ENCODE measurements around the gene CDC14A.

CDC14A gene

GRCh38 chr1:100455478-100456072 lies 103.3 kb downstream of the CDC14A start:
- DNase-seq, result no peak

GRCh38 chr1:100456880-100457279 lies 104.6 kb downstream of the CDC14A start:
- no peak for DNase-seq

DNA sequence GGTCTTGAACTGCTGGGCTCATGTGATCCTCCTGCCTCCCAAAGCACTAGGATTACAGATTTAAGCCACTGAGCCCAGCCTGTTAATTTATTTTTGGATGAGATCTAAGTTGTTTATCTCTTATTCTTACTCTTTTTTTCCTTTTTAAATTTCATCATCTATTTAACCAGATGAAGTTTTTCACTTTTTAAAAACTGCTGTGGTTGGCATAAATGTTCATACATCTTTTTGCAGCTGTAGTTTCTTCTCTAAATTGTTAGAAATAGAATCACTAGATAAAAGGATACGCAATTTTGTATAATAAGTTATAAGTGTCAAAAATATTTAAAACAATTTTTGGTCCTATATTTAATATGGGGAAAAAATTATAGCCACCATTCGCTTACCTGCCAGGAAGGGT lies 105.4 kb downstream of the CDC14A start:
- DNase-seq, result no peak

DNA sequence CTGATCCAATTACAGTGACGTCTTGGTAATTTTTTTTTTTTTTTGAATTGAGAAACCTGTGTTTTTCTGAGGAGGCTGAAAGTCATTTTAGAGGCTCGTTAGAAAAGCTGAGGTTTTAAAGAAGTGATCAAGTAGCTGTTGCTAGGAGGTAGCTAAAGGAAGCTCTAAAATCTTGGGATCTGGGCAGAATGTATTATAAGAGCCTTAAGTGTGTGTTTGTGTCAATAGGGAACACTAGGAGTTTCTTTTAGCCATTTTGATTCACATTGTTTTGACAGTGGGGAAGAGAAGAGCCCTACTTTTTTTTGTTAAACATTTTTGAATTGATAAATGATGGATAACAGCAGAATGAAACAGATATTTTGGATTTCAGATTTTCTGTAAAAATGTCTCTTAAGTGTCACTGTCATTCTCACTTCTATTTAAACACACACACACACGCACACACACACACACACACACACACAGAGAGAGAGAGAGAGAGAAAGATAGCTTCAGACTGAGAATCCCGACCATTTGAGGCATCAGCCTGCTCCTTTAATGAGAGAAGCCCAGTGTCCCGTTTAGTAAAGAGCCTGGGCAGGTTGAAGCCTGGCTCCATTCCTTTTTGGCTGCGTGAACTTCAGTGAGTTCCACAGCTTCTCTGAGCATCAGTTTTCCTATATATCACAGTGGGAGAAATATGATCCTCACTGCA lies 106.5 kb downstream of the CDC14A start:
- no peak for DNase-seq

DNA sequence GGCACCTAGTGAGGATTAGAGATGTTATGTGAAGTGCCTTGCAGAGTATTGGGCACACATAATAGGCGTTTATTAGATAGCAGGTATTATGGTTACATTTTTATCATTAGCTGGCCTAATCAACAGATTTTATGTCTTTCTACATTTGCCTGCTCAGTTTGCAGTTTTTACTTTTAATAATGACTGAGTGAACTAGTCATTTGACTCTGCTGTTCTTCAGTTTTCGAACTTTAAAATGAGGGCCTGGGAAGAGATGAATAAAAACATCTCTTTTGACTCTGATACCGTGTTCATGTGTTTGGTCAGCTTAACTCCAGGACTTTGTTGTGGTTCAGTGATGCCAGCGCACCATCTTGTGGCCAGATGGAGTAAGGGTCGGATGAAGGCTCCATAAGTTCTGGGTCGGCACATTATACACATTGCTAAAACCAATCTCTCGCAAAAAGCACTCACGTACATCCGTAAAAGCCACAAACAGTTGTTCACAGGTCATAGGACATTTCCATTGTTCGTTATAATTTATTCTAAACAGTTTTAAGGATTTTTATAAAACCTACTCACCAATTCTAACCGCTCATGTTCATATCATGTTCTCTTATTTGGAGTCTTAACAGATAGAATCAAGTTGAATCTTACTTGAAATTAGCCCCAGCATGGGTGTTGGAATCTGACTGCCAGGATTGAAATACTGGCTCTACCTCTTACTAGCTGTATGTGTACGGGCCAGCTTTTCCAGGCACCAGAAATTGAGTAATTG lies 107.2 kb downstream of the CDC14A start:
- DNase-seq, result peak; percentile 79

DNA sequence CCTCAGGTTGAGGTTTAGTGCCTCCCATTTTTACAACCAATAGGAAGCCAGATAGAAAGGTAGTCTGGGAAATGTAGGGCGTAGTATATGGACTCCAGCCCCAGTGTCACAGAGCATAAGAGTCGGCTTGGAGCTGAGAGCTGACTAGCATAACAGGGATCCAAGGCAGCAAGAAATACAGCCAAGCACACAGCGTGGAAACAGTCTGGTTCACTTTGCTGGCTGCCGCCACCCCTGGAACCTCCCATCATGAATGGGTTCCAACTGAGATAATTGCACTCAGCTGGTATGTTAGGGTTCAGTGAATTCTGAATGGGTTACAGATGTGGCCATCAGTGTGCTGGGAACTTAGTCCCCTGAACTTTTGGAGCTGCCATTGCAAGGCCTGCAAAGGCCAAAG lies 108.9 kb downstream of the CDC14A start:
- no peak for DNase-seq

DNA sequence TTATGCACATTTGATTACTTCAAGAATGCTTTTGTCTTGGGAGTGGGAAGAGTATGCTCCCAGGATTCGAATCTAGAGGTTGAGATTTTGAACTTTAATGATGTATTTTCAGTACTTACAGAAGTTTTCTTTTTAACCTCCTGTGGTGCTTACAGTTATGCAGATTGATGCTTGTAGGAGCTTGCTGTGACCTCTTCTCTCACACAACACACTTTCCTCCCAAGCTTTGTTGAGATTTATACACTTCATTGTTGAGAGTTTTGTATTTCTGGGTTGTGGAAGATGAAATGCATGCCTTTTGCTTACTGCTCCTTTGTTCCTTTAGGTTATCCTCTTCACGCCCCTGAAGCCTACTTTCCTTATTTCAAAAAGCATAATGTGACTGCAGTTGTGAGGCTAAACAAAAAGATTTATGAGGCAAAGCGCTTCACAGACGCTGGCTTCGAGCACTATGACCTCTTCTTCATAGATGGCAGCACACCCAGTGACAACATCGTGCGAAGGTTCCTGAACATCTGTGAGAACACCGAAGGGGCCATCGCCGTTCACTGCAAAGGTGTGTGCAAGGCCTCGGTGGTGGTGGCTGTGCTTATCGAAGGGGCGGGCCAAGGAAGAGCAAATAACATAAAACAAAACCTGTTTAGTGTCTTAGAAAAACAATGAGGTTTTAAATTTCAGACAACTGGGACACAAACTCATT lies 110.2 kb downstream of the CDC14A start:
- DNase-seq, result no peak

GRCh38 chr1:100463791-100464424 lies 111.6 kb downstream of the CDC14A start:
- DNase-seq, result peak; percentile 70

DNA sequence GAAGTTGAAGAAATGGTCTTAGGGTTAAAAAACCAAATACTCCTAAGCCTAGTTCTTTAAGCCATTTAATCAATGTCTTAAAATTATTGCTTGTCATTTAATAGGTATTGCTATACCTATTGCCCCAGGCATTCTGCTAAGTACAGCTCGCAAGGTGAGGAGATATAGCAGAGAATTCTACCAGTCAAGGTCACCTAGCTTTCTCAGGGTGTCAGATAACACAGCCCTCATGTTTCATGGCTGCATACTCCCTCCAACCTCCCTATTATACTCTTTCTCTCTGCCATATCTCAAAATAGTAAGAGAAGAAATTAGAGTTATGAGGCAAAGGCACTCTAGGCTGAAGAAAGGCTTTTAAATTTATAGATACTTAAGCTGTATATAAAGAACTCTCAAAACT lies 117.3 kb downstream of the CDC14A start:
- no peak for DNase-seq

GRCh38 chr1:100474834-100475233 lies 122.5 kb downstream of the CDC14A start:
- DNase-seq, result no peak

DNA sequence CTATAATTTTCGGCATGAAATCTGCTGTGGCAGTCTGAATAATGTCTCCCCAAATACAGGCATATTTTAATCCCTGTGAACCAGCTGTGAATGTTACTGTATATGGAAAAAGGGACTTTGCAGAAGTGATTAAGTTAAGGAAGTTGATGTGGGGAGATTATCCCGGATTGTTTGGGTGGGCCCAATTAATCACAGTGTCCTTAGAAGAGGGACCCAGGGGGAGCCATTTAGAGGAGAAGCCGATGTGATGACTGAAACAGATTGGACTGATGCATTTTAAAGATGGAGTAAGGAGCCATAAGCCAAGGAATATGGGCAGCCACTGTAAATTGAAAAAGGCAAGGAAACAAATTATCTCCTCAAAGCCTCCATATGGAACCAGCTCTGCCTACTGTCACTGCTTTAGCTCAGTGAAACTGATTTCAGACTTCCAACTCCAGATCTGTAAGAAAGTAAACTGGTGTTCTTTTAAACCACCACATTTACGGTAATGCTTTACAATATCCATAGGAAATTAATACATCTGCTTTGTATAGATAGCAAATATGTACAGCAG lies 124.5 kb downstream of the CDC14A start:
- no peak for DNase-seq

- DNase-seq, result no peak
Observed at GRCh38 chr1:100478816-100479215, 126.5 kb downstream of the CDC14A start.

DNA sequence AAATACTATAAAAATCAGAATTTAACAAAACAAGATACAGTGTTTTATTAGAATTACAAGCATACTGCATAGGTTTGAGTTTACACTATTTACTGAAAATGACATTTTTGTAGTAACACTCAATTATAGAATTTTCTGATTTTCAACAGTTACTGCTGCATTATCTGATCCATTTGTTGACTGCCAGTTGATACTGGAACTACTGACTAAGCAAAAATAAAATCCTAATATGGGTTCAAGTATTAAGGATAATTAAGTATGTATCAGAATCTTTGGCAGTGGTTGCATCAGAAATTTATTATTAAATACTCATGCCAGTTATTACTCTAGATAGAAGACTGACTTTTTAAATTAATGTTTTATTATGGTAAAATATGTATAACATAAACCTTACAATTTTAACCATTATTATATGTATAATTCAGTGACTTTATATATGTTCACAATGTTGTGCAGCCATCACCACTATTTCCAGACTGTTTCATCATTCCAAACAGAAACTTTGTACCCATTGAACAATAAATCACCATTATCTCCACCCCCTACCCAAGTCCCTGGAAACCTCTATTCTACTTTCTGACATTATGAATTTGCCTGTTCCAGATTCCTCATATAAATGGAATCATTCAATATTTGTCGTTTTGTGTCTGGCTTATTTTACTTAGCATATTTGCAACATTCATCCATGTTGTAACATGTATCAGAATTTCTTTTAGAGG lies 127.5 kb downstream of the CDC14A start:
- no peak for DNase-seq

GRCh38 chr1:100481303-100481702 lies 129.0 kb downstream of the CDC14A start:
- DNase-seq, result no peak

- DNase-seq, result no peak
Observed at GRCh38 chr1:100482167-100482566, 129.9 kb downstream of the CDC14A start.

DNA sequence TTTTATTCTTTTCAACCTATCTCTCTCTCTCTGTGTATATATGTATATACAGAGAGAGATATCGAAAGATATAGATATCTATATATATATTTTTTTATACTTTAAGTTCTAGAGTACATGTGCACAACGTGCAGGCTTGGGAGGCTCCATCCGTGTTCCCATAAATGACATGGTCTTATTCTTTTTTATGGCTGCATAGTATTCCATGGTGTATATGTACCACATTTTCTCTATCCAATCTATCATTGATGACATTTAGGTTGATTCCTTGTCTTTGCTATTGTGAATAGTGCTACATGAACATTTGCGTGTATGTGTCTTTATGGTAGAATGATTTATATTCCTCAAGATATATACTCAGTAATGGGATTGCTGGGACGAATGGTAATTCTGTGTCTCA lies 130.4 kb downstream of the CDC14A start:
- DNase-seq, result no peak

DNA sequence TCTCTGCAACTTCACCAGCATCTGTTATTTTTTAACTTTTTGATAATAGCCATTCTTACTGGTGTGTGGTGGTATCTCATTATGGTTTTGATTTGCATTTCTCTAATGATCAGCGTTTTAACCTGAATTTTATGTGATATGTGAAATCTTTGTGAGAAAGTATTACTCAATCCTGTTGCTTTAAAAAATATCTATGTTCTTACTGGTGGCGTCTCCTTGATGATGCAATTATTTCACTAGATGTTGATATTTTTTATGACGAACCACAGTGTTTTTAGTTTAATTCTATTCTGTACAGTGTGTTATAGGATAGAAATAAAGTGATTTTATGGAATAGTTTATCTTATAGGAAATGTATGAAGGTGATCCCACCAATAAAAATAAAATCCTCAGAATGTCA lies 130.9 kb downstream of the CDC14A start:
- DNase-seq, result no peak

- no peak for DNase-seq
Observed at GRCh38 chr1:100485855-100486258, 133.6 kb downstream of the CDC14A start.

DNA sequence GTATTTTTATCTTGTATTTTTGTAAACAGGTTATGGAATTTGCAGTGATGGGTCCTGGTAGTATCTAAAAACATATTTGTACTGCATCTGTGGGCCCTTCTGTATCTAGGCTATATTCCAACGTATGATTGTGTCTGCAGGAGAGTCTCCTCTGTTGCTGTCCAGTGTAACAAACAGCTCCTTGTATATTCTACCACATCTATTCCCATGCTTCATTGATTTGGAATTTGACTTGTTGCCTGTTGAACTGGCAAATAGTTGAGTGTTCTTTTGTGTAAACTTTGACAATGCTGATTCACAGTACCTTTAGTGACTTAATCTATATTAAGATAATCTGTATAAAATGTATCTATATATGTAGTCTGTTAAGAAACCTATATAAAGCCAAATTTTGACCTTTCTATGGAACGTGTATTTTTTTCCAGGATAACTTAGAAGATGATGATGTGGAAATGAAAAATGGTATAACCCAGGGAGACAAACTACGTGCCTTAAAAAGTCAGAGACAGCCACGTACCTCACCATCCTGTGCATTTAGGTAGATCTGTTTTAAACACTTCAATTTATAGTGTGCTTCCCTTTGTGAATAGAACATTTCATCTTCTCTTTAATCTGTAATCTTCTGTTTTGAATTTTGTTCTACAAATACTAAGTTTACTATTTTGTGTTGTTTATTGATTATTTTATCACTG lies 142.2 kb downstream of the CDC14A start:
- no peak for DNase-seq

DNA sequence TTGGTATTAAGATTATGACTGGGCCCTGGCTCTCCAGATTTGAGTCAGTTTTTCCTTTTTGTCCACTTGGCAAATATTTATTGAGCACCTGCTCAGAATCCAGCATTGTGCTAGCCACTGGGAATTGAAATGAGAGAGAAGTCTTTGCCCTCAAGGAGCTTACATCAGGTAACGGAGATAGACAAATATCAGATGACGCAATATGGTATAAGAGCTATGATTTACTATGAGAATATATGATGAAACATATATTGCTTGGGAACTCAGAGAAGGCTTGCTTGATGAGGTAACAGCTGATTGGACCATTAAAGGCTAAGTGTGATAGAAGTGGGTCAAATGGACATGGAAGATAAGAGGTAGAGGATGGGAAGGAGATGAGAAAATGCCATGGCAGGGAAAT lies 144.6 kb downstream of the CDC14A start:
- DNase-seq, result no peak

DNA sequence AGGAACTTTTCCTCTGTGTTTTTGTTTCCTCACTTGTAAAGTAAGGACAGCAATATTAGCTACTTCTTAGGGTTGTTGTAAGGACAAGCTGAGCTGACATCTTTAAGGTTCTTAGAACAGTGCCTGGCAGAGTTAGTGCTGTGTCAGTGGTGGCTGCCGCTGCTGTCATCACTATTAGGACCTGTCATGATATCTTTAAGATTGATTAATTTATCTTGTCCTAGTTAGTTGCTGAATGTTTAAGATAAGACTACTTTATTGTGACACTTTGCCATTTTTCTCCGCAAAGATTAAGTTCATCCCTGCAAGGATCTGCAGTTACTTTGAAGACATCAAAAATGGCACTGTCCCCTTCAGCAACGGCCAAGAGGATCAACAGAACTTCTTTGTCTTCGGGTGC lies 145.5 kb downstream of the CDC14A start:
- DNase-seq, result no peak
